Measurements from ENCODE around the gene DSCAML1.

Gene DSCAML1

DNA sequence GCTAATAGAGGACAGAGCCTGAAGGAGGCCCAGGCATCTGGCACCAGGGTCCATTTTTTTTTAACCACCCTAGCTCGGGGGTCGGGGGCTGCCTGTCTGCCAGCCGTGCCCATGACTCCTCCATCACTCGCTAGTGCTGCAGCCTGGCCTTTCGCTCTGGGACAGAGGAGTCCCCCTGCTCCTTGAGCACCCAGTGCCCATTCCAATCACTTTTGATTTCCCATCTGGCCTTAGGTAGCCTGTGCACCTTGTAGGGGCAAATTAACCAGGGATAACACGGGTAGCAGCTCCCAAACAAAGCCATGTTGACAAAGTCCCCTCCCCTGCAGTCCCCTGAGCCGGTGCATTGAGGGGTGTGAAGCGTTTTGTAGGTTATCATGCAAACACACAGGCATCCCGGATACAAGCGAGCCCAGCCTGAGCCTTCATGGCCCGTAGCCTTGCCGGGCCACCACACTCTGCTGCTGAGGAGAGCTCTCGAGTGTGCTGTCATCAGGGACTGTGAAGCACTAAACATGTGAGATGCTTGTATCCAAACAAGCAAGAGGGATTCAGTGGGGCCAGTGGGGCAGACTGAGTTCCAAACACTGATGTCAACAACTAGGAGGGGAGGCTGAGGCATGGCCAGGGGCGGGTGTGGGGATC is 208.7 kb downstream of the DSCAML1 start:
- Histone ChIP-seq H3K9ac (ENCODE audit: low read length) (no peak overlapping the region), H3K79me2 (ENCODE audit: low read length) (no peaks in the 10 kb centered on the region), H3K4me3 (ENCODE audit: low read length) (no peak overlapping the region), H3K9me3 (ENCODE audit: insufficient read depth, low read length) (no peaks in the 10 kb centered on the region), H3K36me3 (replicated peaks; ENCODE audit: low read depth, low read length) (no peaks in the 10 kb centered on the region), H2AFZ (ENCODE audit: low read depth, low read length) (no peak overlapping the region), H3K4me2 (ENCODE audit: low read length) (no peak overlapping the region), H3K4me1 (ENCODE audit: low read length) (no peaks in the 10 kb centered on the region), H3K27ac (ENCODE audit: low read length) (no peak overlapping the region), H4K20me1 (ENCODE audit: insufficient read depth, low read length) (no peaks in the 10 kb centered on the region), H3K27me3 (ENCODE audit: low read depth, low read length) (peaks cover 9% of the 10 kb centered on the region; the same call in 1 of the 2 replicates)
- TF ChIP-seq, protein P1, sequence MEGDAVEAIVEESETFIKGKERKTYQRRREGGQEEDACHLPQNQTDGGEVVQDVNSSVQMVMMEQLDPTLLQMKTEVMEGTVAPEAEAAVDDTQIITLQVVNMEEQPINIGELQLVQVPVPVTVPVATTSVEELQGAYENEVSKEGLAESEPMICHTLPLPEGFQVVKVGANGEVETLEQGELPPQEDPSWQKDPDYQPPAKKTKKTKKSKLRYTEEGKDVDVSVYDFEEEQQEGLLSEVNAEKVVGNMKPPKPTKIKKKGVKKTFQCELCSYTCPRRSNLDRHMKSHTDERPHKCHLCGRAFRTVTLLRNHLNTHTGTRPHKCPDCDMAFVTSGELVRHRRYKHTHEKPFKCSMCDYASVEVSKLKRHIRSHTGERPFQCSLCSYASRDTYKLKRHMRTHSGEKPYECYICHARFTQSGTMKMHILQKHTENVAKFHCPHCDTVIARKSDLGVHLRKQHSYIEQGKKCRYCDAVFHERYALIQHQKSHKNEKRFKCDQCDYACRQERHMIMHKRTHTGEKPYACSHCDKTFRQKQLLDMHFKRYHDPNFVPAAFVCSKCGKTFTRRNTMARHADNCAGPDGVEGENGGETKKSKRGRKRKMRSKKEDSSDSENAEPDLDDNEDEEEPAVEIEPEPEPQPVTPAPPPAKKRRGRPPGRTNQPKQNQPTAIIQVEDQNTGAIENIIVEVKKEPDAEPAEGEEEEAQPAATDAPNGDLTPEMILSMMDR (IDR thresholded peaks at IDR 0.05; ENCODE audit: low read depth, low read length), result no peak
- TF ChIP-seq EZH2phosphoT487 (IDR thresholded peaks at IDR 0.05; ENCODE audit: low read depth), result no peak

DNA sequence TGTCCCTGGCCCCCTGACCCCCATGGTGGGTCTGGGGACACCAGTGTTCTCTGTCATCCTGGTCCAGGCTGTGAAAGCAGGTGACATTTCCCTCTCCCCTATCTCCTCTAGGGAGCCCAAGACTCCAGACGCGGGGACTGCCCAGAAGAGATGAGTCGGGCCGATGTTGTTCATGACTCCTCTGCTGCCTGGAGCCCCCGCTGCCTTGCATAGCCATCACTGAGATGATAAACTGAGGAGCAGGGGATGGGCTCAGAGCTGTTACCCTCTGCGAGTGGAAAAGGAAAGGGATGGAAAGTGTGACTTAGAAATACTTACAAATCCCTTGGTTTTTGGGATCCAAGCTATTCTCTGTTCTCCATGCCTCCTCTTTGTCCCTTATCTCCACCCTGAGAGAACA is 209.6 kb downstream of the DSCAML1 start:
- Histone ChIP-seq H3K9ac (ENCODE audit: low read length) (no peak overlapping the region), H3K4me1 (ENCODE audit: low read length) (no peaks in the 10 kb centered on the region), H3K9me3 (ENCODE audit: insufficient read depth, low read length) (no peaks in the 10 kb centered on the region), H3K27ac (ENCODE audit: low read length) (no peak overlapping the region), H3K4me2 (ENCODE audit: low read length) (no peak overlapping the region), H2AFZ (ENCODE audit: low read depth, low read length) (no peak overlapping the region), H3K79me2 (ENCODE audit: low read length) (no peaks in the 10 kb centered on the region), H4K20me1 (ENCODE audit: insufficient read depth, low read length) (no peaks in the 10 kb centered on the region), H3K27me3 (ENCODE audit: low read depth, low read length) (peaks cover 9% of the 10 kb centered on the region; the same call in 1 of the 2 replicates), H3K36me3 (replicated peaks; ENCODE audit: low read depth, low read length) (no peaks in the 10 kb centered on the region), H3K4me3 (ENCODE audit: low read length) (no peak overlapping the region)
- TF ChIP-seq, protein P1 (IDR thresholded peaks at IDR 0.05; ENCODE audit: low read depth, low read length), result no peak
- no peak for TF ChIP-seq EZH2phosphoT487 (IDR thresholded peaks at IDR 0.05; ENCODE audit: low read depth)

DNA sequence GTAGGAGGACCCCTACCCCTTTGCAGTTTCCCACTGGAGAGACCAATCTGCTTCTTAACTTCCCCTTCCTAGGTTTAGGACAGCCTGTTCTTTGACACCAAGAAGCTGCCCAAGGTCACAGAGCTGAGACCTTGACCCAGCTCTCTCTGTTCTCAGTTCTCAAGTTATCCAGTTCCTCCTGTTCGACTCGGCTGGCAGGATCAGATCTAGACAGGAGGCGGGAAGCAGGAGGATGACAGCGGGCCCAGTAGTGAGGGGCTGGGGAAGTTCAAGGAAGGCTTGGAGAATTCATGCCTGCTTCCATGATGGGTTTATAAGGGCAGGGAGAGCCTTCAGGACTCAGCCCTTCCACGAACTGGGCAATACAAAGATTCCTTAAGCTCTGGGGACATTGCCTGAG is 210.6 kb downstream of the DSCAML1 start:
- no peaks in the 10 kb centered on the region for H3K79me2 ChIP-seq (ENCODE audit: low read length)
- H3K27me3 ChIP-seq (ENCODE audit: low read depth, low read length), result peaks cover 17% of the 10 kb centered on the region
- TF ChIP-seq EZH2phosphoT487 (IDR thresholded peaks at IDR 0.05; ENCODE audit: low read depth), result no peak
- TF ChIP-seq, protein P1 (IDR thresholded peaks at IDR 0.05; ENCODE audit: low read depth, low read length), result no peak
- H3K9ac ChIP-seq (ENCODE audit: low read length), result no peak overlapping the region
- no peak overlapping the region for H2AFZ ChIP-seq (ENCODE audit: low read depth, low read length)
- no peaks in the 10 kb centered on the region for H3K4me1 ChIP-seq (ENCODE audit: low read length)
- H3K27ac ChIP-seq (ENCODE audit: low read length), result no peak overlapping the region
- H3K4me2 ChIP-seq (ENCODE audit: low read length), result no peak overlapping the region
- no peak overlapping the region for H3K4me3 ChIP-seq (ENCODE audit: low read length)
- no peaks in the 10 kb centered on the region for H3K9me3 ChIP-seq (ENCODE audit: insufficient read depth, low read length)
- no peaks in the 10 kb centered on the region for H4K20me1 ChIP-seq (ENCODE audit: insufficient read depth, low read length)
- no peaks in the 10 kb centered on the region for H3K36me3 ChIP-seq (replicated peaks; ENCODE audit: low read depth, low read length)

DNA sequence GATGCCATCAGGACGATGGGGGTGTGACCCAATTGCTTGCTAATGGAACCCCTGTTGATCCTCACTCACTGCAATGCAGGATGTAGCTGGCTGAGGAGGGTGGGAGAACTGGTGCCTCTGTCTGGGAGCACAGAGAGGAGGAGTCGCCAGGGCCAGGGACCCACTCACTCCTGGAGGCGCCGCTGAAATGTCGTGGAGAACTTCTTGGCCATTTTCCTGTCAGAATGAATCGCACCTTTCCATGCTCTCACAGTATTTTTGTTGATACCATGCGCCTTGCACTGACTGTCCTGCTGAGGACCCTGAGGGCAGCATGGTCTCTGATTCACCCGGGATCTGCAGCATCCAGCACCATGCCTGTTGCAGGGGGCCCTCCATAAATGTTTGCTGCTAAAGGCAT is 211.4 kb downstream of the DSCAML1 start:
- H3K4me1 ChIP-seq (ENCODE audit: low read length), result no peaks in the 10 kb centered on the region
- H3K9ac ChIP-seq (ENCODE audit: low read length), result no peak overlapping the region
- H2AFZ ChIP-seq (ENCODE audit: low read depth, low read length), result no peak overlapping the region
- H3K27ac ChIP-seq (ENCODE audit: low read length), result no peak overlapping the region
- TF ChIP-seq EZH2phosphoT487 (IDR thresholded peaks at IDR 0.05; ENCODE audit: low read depth), result no peak
- TF ChIP-seq, protein P1 (IDR thresholded peaks at IDR 0.05; ENCODE audit: low read depth, low read length), result no peak
- no peaks in the 10 kb centered on the region for H3K9me3 ChIP-seq (ENCODE audit: insufficient read depth, low read length)
- H3K27me3 ChIP-seq (ENCODE audit: low read depth, low read length), result peaks cover 24% of the 10 kb centered on the region
- no peak overlapping the region for H3K4me2 ChIP-seq (ENCODE audit: low read length)
- H3K36me3 ChIP-seq (replicated peaks; ENCODE audit: low read depth, low read length), result no peaks in the 10 kb centered on the region
- H3K4me3 ChIP-seq (ENCODE audit: low read length), result no peak overlapping the region
- no peaks in the 10 kb centered on the region for H3K79me2 ChIP-seq (ENCODE audit: low read length)
- H4K20me1 ChIP-seq (ENCODE audit: insufficient read depth, low read length), result no peaks in the 10 kb centered on the region
